Measurements from ENCODE around the gene KERA. TPM values are rescaled to one million over a fixed set of nuclear protein-coding genes. Genes with fewer than 3 reads are reported as not detected.
A peak's percentile ranks its signal among the peaks of the same experiment; 100 is the strongest.

The KERA gene
- total RNA-seq, 4 donors from 2014 or later: not detected

- H3K27me3 ChIP-seq: no peaks in the 10 kb centered on the region
- no peak for DNase-seq (ENCODE audit: low spot score in 2 of 2)
- no peak overlapping the region for H3K4me3 ChIP-seq
- no peaks in the 10 kb centered on the region for H3K4me1 ChIP-seq
- no peaks in the 10 kb centered on the region for H3K36me3 ChIP-seq
- TF ChIP-seq, protein P1, sequence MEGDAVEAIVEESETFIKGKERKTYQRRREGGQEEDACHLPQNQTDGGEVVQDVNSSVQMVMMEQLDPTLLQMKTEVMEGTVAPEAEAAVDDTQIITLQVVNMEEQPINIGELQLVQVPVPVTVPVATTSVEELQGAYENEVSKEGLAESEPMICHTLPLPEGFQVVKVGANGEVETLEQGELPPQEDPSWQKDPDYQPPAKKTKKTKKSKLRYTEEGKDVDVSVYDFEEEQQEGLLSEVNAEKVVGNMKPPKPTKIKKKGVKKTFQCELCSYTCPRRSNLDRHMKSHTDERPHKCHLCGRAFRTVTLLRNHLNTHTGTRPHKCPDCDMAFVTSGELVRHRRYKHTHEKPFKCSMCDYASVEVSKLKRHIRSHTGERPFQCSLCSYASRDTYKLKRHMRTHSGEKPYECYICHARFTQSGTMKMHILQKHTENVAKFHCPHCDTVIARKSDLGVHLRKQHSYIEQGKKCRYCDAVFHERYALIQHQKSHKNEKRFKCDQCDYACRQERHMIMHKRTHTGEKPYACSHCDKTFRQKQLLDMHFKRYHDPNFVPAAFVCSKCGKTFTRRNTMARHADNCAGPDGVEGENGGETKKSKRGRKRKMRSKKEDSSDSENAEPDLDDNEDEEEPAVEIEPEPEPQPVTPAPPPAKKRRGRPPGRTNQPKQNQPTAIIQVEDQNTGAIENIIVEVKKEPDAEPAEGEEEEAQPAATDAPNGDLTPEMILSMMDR (IDR thresholded peaks at IDR 0.05): no peak
- TF ChIP-seq POLR2A (IDR thresholded peaks at IDR 0.05) (no peak), EP300 (IDR thresholded peaks at IDR 0.05) (peak in 1 of 2 donors; percentile 43)
- peak overlapping the region in 1 of 4 donors; percentile 68 for H3K27ac ChIP-seq
- H3K9me3 ChIP-seq: no peaks in the 10 kb centered on the region
- WGBS, 2 donors: 50 to 53% methylated on average over 1 of the region's 1 CpG
Observed at GRCh38 chr12:91017043-91017442, 40.8 kb downstream of the KERA start.

DNA sequence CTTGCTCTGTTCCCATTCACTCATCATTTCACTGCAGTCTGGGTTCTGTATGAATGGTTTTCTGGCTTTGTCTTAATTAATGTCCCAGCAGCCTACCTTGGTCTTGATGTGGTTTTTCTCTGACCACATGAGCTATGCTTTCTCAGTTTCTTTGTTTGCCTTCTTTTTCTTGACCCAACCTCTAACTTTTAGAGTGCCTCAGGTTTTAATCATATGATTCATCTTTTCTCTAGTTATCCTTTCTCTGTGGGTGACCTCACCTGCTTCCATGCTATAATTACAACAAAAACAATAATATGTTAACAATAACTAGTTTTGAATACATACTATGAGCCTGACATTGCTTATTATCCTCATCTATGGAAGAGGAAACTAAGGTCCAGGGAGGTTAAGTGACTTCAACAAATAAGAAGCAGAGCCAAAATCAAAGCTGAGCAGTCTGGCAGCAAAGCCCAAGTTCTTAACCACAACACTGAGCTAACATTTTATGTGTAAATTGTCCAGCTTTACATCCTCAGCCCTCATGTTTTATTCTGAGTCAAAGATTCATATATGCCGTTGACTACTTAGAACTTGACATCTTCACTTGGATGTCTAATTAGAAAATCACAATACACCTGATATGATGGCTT lies 48.4 kb downstream of the KERA start:
- Histone ChIP-seq H3K36me3 (no peaks in the 10 kb centered on the region), H3K4me3 (no peak overlapping the region), H3K27ac (no peak overlapping the region), H3K9me3 (no peaks in the 10 kb centered on the region), H3K4me1 (no peaks in the 10 kb centered on the region), H3K27me3 (no peaks in the 10 kb centered on the region)
- 72 to 81% methylated on average over 1 of the region's 1 CpG for WGBS, 2 donors
- no peak for TF ChIP-seq EP300 (IDR thresholded peaks at IDR 0.05)
- no peak for TF ChIP-seq POLR2A (IDR thresholded peaks at IDR 0.05)
- TF ChIP-seq, protein P1 (IDR thresholded peaks at IDR 0.05): no peak
- DNase-seq (ENCODE audit: low spot score in 2 of 2): no peak

DNA sequence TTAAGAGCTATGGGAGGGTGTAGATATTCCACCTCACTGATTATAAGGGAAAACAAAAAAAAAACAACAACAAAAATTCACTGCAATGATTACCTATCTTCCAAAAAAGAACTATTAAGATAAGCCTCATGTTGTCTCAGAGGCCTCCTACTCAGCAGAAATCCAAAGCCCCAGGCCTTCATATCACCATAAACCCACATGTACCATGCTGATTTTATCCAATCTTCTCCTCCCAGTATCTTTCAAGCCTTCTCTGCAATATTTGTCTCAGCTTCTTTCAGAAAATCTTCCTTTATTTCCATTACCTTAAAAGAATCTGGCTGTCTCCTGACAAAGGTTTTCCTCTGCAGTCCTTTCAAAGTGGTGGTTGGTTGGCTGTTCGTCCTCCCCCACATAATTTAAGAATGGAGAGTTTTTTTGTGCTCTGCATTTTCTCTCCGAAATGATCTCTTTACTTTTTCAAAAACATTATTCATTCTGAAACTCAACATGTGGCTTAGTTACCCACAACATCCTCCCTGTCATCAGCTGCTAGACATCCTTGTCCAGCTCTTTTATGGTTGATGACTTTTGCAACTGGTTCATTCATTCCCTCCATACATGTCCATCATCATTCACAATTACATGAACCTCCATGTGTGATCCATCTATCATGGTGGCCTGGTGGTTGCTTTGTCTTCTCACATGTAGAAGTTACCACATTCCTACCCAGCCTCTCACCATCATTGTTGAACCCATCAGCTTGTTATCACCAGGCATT lies 50.1 kb downstream of the KERA start:
- Histone ChIP-seq H3K36me3 (no peaks in the 10 kb centered on the region), H3K4me1 (no peaks in the 10 kb centered on the region), H3K27me3 (no peaks in the 10 kb centered on the region), H3K27ac (no peak overlapping the region), H3K9me3 (no peaks in the 10 kb centered on the region), H3K4me3 (no peak overlapping the region)
- TF ChIP-seq, protein P1 (IDR thresholded peaks at IDR 0.05): no peak
- no peak for TF ChIP-seq POLR2A (IDR thresholded peaks at IDR 0.05)
- TF ChIP-seq EP300 (IDR thresholded peaks at IDR 0.05): no peak
- no peak for DNase-seq (ENCODE audit: low spot score in 2 of 2)
- whole genome bisulfite sequencing, 2 donors: 70 to 78% methylated on average over 2 of the region's 2 CpGs

DNA sequence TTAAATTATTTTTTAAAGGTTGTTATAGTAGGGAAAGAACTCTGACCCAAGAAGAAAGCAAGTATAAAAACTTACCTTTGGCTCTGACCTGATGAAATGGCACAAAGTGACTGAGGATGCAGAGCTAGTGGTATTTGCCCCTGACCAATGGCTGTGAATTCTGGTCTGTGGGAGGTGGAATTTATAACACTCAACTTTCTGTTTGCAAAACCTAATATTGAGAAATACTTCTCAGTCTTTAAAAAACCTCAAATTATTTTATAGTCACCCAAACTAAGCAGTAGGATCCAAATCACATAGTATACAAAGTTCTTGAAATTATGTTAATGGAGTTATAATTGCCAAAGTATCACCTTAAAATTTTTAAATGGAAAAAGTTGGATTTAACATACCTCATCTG lies 53.0 kb downstream of the KERA start, which contains the start of gene EPYC:
TSS of gene EPYC (minus strand) at position 101 of the 400 bp plus-strand sequence. CDS start 2,407 bp downstream, outside the sequence.
- H3K27ac ChIP-seq: no peak within 1 kb of the TSS
- no peaks in the 10 kb centered on the region for H3K9me3 ChIP-seq
- H3K4me3 ChIP-seq: no peak within 1 kb of the TSS
- H3K4me1 ChIP-seq: no peaks in the 10 kb centered on the region
- DNase-seq (ENCODE audit: low spot score in 2 of 2): no peak
- H3K27me3 ChIP-seq: no peaks in the 10 kb centered on the region
- no peak for TF ChIP-seq POLR2A (IDR thresholded peaks at IDR 0.05)
- no peak for TF ChIP-seq EP300 (IDR thresholded peaks at IDR 0.05)
- TF ChIP-seq, protein P1 (IDR thresholded peaks at IDR 0.05): no peak
- H3K36me3 ChIP-seq: no peaks in the 10 kb centered on the region

GRCh38 chr12:91003737-91004136 lies 54.1 kb downstream of the KERA start:
- no peak overlapping the region for H3K27ac ChIP-seq
- no peak for DNase-seq (ENCODE audit: low spot score in 2 of 2)
- TF ChIP-seq EP300 (IDR thresholded peaks at IDR 0.05): no peak

More at GRCh38 chr12:91003737-91004136, 54.1 kb downstream of the KERA start:
- H3K4me3 ChIP-seq: no peak overlapping the region
- no peaks in the 10 kb centered on the region for H3K9me3 ChIP-seq
- no peaks in the 10 kb centered on the region for H3K27me3 ChIP-seq
- H3K4me1 ChIP-seq: no peaks in the 10 kb centered on the region
- no peaks in the 10 kb centered on the region for H3K36me3 ChIP-seq
